ENCODE results near the gene PLK1.

DNA sequence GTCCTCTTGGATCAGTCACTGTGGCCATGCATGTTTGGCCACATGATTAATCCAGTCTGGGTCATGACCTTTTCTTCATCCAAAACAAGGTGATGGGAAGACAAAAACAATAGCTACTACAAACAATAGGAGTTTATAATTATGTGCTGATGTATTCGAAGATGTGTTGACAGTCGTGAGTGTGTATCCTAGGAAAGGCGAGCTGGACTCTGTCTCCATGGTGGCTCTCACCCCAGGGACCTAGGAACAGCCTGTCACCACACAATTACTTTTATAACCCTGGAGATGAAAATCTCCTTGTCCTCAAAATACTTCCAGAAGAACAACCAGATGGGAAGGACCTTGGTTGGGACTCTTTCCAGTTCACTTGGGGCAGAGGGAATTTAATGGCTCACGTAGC lies 9.8 kb upstream of the PLK1 start:
- TF ChIP-seq EZH2phosphoT487 (IDR thresholded peaks at IDR 0.05; ENCODE audit: insufficient read depth, low read depth), result no peak
- no peak for TF ChIP-seq EZH2 (IDR thresholded peaks at IDR 0.05; ENCODE audit: insufficient read depth, poor library complexity, severe bottlenecking)

Measured in GM23248 (cell line).